AG10803 (cell line): ENCODE results near the gene DEFB112.
A peak's percentile ranks its signal among the peaks of the same experiment; 100 is the strongest.

Experiments used
- DNase-seq: peaks from one replicate; pipeline ENCODE4 v3.0.0; 2010; ENCODE audit warnings: low read depth
- H3K4me3 ChIP-seq: 2 replicates; pipeline ENCODE4 v1.5.1; 2011; ENCODE audit warnings: mild to moderate bottlenecking, low read length, control low read depth
- CTCF ChIP-seq: conservative IDR thresholded peaks from 2 replicates; pipeline ENCODE4 v1.5.1; 2011; ENCODE audit warnings: mild to moderate bottlenecking, low read length, control low read depth, inconsistent platforms

The DEFB112 gene

GRCh38 chr6:50089911-50090310 lies 40.2 kb upstream of the DEFB112 start:
- no peak for TF ChIP-seq CTCF
- H3K4me3 ChIP-seq = no peak overlapping the region
- no peak for DNase-seq

GRCh38 chr6:50087231-50087954 lies 37.7 kb upstream of the DEFB112 start:
- DNase-seq = peak; percentile 91
- no peak overlapping the region for H3K4me3 ChIP-seq

GRCh38 chr6:50077385-50077784 lies 27.7 kb upstream of the DEFB112 start:
- no peak for DNase-seq
- no peak overlapping the region for H3K4me3 ChIP-seq
- TF ChIP-seq CTCF = no peak

More at GRCh38 chr6:50087231-50087954, 37.7 kb upstream of the DEFB112 start:
- peak; percentile 42 for TF ChIP-seq CTCF

- no peak for TF ChIP-seq CTCF
- H3K4me3 ChIP-seq = no peak overlapping the region
- no peak for DNase-seq
Observed at GRCh38 chr6:50076431-50076830, 26.7 kb upstream of the DEFB112 start.

GRCh38 chr6:50071921-50072320 lies 22.2 kb upstream of the DEFB112 start:
- H3K4me3 ChIP-seq = no peak overlapping the region
- no peak for DNase-seq
- TF ChIP-seq CTCF = no peak

GRCh38 chr6:50070101-50070500 lies 20.4 kb upstream of the DEFB112 start:
- no peak for DNase-seq
- no peak overlapping the region for H3K4me3 ChIP-seq
- TF ChIP-seq CTCF = no peak

GRCh38 chr6:50062051-50062450 lies 12.3 kb upstream of the DEFB112 start:
- peak; percentile 23; the same call in 1 of the 2 replicates for TF ChIP-seq CTCF
- DNase-seq = no peak

More at GRCh38 chr6:50062051-50062450, 12.3 kb upstream of the DEFB112 start:
- H3K4me3 ChIP-seq = no peak overlapping the region
